HG02870 (cell line): ENCODE measurements around the gene HCFC1.
"Not testable (repeated sequence)": the region's sequence is repeated elsewhere in the genome, so short reads cannot be mapped to it uniquely, and the experiment has no call there.

ENCODE experiments used
- ATAC-seq: cut with Tn5 transposase; IDR thresholded peaks from one replicate; pipeline ENCODE4 v1.9.1; 2021; ENCODE audit warnings: mild to moderate bottlenecking, moderate library complexity; ENCODE audit not compliant: unreplicated experiment

HCFC1 gene

DNA sequence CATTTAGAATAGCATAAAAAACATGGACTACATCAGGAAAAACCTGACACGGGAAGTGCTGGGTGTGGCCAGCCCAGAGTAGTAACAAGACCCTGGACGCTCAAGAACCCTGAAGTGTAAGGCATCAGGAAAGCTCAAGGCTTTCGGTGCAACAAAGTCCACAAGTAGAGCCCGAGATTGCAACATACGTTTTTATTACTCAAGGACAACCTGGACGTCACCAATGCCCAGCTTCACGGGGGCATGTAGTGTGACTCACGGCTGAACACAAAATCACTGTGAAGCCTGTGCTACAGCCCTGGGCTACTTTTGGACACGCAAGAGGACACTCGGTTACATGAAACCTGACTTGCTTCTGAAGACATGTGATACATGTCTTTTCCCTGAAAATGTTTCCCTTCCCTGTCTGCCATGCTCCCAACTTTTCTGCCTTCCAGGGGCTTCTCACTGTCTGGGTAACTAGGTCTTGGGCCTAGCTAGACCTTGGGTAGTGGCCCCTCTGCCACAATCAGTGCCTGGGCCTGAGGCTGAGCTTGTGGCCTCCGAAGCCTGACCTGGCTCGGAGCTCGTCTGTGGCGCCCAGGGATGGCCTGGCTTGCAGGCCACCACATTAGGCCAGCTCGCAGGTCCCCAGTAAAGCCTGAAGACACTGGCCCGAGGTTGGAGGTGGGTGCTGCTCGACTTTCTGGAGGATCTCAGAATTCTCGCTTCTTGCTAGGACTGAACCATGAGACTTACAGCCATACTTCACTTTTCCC lies 38.9 kb upstream of the HCFC1 start:
- ATAC-seq = no peak

DNA sequence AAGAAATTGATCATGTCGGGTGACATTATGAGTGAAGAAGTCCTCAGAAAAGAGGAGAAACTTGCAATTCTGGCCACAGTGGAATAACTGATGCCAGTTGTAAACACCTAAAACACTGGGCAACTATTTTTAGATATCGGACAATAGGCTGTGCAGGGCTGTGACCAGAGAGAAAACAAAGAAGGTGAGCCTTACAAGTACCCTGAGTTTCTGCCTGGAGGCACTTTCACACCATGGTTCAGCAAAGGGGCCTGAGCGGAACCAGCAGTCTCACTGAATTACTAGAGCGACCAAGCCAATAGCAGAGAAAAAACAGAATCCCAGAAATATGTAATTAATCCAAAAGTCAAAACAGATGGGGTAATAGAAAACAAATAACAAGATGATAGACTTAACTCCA lies 36.9 kb upstream of the HCFC1 start:
- ATAC-seq = no peak

DNA sequence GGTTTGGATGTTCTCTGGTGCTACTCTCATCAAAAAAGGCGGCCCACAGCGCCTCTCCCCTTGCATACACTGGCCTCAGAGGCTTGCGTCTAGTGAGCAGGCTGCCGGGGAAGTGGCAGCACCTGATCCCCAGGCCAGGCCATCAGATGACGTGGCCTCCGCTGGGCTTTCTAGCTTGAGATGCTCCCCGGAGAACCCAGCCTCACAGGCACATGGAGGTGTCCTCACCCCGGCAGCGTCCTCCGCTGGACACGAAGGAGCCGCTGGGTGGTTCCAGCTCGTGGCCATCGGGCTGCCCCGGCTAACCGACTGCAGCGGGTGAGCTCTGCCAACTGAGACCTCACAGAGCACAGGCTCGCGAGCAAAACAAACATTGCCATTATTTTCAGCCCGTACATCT lies 35.3 kb upstream of the HCFC1 start:
- ATAC-seq = no peak

GRCh38 chrX:154004315-154004714 lies 32.7 kb upstream of the HCFC1 start:
- ATAC-seq = no peak

- no peak for ATAC-seq
Observed at GRCh38 chrX:154002215-154002719, 30.6 kb upstream of the HCFC1 start.

DNA sequence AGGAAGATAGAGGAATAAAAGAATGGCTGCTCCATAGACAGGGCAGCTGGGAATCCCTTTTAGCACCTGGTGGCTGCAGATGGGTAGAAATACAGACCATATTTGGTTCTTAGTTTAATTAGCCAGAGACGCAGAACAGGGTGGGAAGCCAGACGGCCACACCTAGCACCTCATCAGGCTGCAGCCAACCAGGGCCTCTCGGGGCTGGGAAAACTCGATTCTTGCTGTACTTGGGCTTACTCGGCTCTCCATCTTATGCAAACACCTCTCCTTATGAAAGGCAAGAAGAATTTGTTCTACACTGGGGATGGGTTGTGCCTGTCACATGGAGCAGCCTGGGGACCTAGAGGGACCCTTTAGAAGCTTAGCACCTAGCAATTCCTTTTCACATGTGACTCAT lies 28.4 kb upstream of the HCFC1 start:
- ATAC-seq = no peak

GRCh38 chrX:153999359-154000037 lies 27.9 kb upstream of the HCFC1 start:
- no peak for ATAC-seq

- no peak for ATAC-seq
Observed at GRCh38 chrX:153995504-153995903, 23.9 kb upstream of the HCFC1 start.

- not testable (repeated sequence) for ATAC-seq
Observed at GRCh38 chrX:153994398-153994797, 22.8 kb upstream of the HCFC1 start.

DNA sequence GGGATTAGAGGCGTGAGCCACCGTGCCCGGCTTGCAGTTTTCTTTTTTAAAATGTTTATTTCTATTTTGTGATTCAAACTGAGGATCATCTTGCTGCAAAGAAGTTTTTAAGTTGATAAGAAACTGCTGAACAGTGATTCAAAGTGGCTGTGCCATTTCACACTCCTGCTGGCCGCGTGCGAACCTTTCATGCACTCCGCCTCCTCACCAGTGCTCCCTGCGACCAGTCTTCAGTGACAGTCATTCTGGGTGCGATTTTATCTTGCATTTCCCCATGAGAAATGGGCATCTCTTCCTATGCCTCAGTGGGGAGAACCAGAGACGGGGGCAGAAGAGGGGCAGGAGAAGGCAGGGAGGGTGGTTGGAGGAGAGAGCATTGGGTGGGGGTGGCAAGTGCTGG lies 22.4 kb upstream of the HCFC1 start:
- ATAC-seq = no peak

GRCh38 chrX:153993079-153993478 lies 21.5 kb upstream of the HCFC1 start:
- no peak for ATAC-seq

- ATAC-seq = no peak
Observed at GRCh38 chrX:153992180-153992579, 20.6 kb upstream of the HCFC1 start.

- ATAC-seq = no peak
Observed at GRCh38 chrX:153991013-153991580, 19.5 kb upstream of the HCFC1 start.

- no peak for ATAC-seq
Observed at GRCh38 chrX:153989973-153990655, 18.5 kb upstream of the HCFC1 start.

DNA sequence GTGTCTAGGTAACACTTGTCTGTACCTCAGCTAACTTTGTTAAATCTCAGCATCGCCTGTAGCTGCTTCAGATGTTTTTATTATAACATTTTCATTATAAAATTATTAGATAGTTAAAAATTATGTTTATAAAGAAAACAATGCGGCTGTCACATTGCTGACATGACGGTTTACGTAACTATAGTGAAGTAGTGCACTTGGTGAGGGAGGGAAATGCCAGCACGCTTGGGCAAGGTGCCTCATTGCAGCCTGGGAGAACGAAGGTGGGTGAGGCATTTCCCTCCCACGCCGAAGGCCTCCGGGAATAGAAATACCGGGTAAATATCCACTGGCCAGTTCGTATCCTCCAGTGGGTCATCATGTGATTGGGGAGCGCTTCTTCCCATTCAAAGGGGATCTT lies 16.9 kb upstream of the HCFC1 start:
- no peak for ATAC-seq

DNA sequence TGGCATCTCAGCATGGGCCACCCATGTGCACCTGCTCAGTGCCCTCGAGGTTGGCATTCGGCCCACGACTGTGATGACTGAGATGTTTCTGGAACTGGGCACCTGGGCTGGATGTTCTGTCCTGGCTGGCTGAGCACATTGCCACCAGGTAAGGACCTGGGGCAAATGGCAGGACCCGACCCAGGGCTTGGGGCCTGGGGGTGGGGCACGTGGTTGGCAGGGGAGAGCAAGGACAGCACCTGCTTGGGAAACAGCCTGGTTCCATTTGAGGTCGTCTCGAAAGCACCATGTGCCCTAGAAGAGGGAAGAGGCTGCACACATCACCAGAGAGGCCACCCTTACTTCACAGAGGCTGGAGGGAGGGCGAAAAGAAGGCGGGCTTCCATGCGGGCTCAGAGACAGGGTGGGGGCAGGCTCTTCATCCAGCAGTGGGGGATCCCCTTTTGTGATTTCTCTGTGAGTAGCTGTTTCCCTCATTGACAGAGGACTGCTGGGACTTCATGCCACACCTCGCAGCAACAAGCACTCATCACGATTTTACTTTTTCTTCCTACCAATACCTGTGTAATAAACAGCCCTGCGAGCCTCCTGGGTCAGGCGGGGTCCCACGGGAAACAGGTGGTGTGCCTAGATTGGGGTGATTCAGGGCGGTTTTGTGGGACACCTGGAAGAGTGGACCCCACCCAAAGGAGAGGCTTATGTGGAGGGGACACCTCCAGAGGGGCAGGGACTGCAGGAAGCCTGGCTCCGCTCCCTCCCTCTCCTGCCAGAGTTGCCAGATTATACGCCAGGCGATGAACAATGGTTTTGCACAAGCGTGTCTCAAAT lies 12.9 kb upstream of the HCFC1 start:
- no peak for ATAC-seq

DNA sequence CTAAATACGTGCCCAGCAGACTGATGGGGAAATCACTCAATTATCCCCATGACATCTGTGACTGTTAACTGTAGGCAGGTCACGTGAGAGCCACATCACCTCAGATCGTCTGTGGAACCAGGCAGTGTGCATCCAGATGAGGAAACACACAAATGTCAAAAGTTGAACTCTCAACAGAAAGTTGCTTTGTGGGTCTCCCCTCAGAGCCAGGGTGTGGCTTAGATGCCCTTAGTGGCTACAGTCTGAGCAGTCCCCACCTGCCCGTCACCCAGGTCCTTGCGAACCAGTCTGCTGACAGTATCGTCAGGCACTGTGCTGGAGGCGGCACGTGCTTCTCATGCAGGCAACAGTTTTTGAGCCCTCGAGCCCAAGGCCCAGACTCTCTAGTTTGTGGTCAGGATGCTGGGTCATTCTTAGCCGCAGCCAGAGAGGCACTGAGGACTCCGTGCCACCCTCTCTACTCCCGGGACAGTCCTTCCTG lies 11.7 kb upstream of the HCFC1 start:
- no peak for ATAC-seq

GRCh38 chrX:153981771-153982533 lies 10.3 kb upstream of the HCFC1 start:
- ATAC-seq = no peak

- no peak for ATAC-seq
Observed at GRCh38 chrX:153981231-153981630, 9.6 kb upstream of the HCFC1 start.

DNA sequence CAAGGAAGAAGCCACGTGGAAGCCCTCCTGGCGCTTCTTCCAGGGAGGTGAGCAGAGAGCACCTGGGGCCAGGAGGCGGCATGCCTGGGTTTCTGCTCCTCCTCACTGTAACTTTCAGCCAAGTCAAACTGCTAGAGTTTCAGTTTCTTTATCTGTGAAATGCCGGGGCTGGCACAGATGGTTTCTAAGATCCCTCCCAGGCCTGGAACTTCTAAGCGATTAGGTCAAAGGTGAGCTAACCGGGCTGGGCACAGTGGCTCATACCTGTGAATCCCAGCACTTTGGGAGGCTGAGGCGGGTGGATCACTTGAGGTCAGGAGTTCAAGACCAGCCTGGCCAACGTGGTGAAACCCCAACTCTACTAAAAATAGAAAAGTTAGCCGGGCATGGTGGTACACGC lies 8.8 kb upstream of the HCFC1 start:
- ATAC-seq = not testable (repeated sequence)
